Epithelial cell of proximal tubule (primary cell): Measurements from ENCODE around the gene CCNG1. TPM values are rescaled to one million over a fixed set of nuclear protein-coding genes. Genes with fewer than 3 reads are reported as not detected.
A peak's percentile ranks its signal among the peaks of the same experiment; 100 is the strongest.

ENCODE experiments used
- DNase-seq: peaks from one replicate; pipeline ENCODE4 v3.0.0-alpha.2; 2011; ENCODE audit warnings: low read depth
- H3K4me3 ChIP-seq: 2 replicates; pipeline ENCODE4 v1.5.1; 2011; ENCODE audit warnings: low read depth, mild to moderate bottlenecking, low read length
- total RNA-seq: library from RNA; depleted of rRNA; stranded (reverse); fragments of >200 nt; gene quantifications from 2 replicates; pipeline ENCODE4 v1.2.3, GENCODE V29; 2015
- TF ChIP-seq, protein P1 (sequence below): conservative IDR thresholded peaks from 2 replicates; pipeline ENCODE4 v1.5.1; 2012; ENCODE audit warnings: low read depth, mild to moderate bottlenecking, low read length

Gene CCNG1
- total RNA-seq, 1 donor from 2014 or later, result 139 TPM

DNA sequence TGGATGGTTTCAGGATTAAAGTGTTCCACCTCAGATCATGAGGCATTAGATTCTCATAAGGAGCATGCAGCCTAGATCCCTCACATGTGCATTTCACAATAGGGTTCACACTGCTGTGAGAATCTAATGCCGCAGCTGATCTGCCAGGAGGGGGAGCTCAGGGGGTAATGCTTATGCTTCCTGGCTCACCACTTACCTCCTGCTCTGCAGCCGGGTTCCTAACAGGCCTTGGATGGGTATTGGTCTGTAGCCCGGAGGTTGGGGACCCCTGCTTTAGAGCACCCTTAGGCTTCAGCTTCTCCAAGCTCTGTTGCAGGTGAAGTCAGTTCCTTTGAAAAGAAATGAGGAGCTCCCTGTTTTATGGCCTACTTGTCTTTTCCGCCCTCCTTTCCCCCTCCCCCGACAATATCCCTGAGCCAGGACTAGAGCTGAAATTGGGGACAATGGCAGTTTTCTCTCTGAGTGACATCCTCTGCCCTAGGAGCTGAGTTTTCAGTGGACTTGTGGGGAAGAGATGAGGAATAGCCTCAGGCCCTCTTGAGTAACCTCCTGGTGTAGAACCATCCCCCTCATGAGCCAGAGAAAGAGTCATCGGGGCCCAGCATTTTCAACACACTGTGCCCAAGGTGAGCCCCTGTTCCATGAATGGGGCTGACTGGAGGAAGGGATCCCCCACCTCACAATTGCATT lies 51.8 kb downstream of the CCNG1 start:
- TF ChIP-seq, protein P1, sequence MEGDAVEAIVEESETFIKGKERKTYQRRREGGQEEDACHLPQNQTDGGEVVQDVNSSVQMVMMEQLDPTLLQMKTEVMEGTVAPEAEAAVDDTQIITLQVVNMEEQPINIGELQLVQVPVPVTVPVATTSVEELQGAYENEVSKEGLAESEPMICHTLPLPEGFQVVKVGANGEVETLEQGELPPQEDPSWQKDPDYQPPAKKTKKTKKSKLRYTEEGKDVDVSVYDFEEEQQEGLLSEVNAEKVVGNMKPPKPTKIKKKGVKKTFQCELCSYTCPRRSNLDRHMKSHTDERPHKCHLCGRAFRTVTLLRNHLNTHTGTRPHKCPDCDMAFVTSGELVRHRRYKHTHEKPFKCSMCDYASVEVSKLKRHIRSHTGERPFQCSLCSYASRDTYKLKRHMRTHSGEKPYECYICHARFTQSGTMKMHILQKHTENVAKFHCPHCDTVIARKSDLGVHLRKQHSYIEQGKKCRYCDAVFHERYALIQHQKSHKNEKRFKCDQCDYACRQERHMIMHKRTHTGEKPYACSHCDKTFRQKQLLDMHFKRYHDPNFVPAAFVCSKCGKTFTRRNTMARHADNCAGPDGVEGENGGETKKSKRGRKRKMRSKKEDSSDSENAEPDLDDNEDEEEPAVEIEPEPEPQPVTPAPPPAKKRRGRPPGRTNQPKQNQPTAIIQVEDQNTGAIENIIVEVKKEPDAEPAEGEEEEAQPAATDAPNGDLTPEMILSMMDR, result peak; percentile 41
- no peak for DNase-seq
- H3K4me3 ChIP-seq, result no peak overlapping the region

GRCh38 chr5:163489745-163490075 lies 52.3 kb downstream of the CCNG1 start:
- no peak for DNase-seq
- TF ChIP-seq, protein P1, result no peak
- no peak overlapping the region for H3K4me3 ChIP-seq

Other genes with a start within 250 kb of the CCNG1 start
- gene NUDCD2, start 22.5 kb downstream of the CCNG1 start, total RNA-seq, result 4.6 and 11.1 TPM in 2 replicates
- 19.5 and 54.4 TPM in 2 replicates for gene HMMR, start 23.0 kb downstream of the CCNG1 start, total RNA-seq
- 46.3 and 64.7 TPM in 2 replicates for gene MAT2B, start 68.0 kb downstream of the CCNG1 start, total RNA-seq